Measurements from ENCODE around the gene LYPD6. TPM values are rescaled to one million over a fixed set of nuclear protein-coding genes. Genes with fewer than 3 reads are reported as not detected.

The LYPD6 gene
- total and polyA plus RNA-seq, 2 donors (not counting 1 experiment from before 2014, with no cell fraction given), result not detected

- H2AFZ ChIP-seq (ENCODE audit: insufficient read depth, low read depth, low read length, poor library complexity, severe bottlenecking), result no peak overlapping the region
- Mint-ChIP-seq H3K27ac (no peak overlapping the region), H3K27me3 (no peaks in the 10 kb centered on the region), H3K4me1 (no peaks in the 10 kb centered on the region), H3K4me3 (no peak overlapping the region), H3K9me3 (ENCODE audit: insufficient read depth) (no peaks in the 10 kb centered on the region)
- H3K9ac ChIP-seq (ENCODE audit: low read length), result no peak overlapping the region
- H3K4me1 ChIP-seq (ENCODE audit: control insufficient read depth in 2 of 2, insufficient read depth in 2 of 2, low read length in 2 of 2), result no peaks in the 10 kb centered on the region
- POLR2A ChIA-PET, result no interaction called here
- CTCF ChIA-PET, result no interaction called here
- no peaks in the 10 kb centered on the region for H4K20me1 ChIP-seq (ENCODE audit: control insufficient read depth, insufficient read depth, low read length, poor library complexity, severe bottlenecking)
- intact Hi-C loops (cut with micrococcal nuclease), result no loop called here
- no peaks in the 10 kb centered on the region for H3K79me2 ChIP-seq (ENCODE audit: control insufficient read depth, insufficient read depth, low read length)
- DNase-seq (no peak), ATAC-seq (ENCODE audit: low read depth) (no peak)
- WGBS (ENCODE audit: insufficient coverage), result no CpG with 5 or more reads among the region's 2 CpGs
- no peak overlapping the region for H3K4me3 ChIP-seq (ENCODE audit: control extremely low read depth in 1 of 5, extremely low read depth in 1 of 5, insufficient read depth in 1 of 5, low read depth in 2 of 5, low read length in 4 of 5)
- H3K9me3 ChIP-seq (ENCODE audit: control extremely low read depth in 1 of 3, control insufficient read depth in 2 of 3, insufficient read depth in 1 of 3, low read length in 2 of 3), result no peaks in the 10 kb centered on the region
- H3K4me2 ChIP-seq (replicated peaks; ENCODE audit: low read depth, low read length, poor library complexity, severe bottlenecking), result no peak overlapping the region
- no peaks in the 10 kb centered on the region for H3K27me3 ChIP-seq (replicated peaks in 1 of 4; ENCODE audit: control extremely low read depth in 1 of 4, control insufficient read depth in 3 of 4, insufficient read depth in 4 of 4, low read length in 3 of 4)
- TF ChIP-seq EZH2 (IDR thresholded peaks at IDR 0.05; ENCODE audit: borderline replicate concordance, insufficient read depth, low read depth, low read length, poor library complexity, severe bottlenecking) (no peak), CTCF (IDR thresholded peaks at IDR 0.05) (no peak)
- no peak overlapping the region for H3K27ac ChIP-seq (ENCODE audit: low read length in 2 of 2)
- H3K36me3 ChIP-seq (replicated peaks in 1 of 2; ENCODE audit: control extremely low read depth in 1 of 2, control insufficient read depth in 1 of 2, extremely low read depth in 1 of 2, insufficient read depth in 2 of 2, low read length in 1 of 2), result no peaks in the 10 kb centered on the region
These were observed 142.0 kb downstream of the LYPD6 start for GRCh38 chr2:149472413-149472812.

- DNase-seq, result no peak
- no peaks in the 10 kb centered on the region for H3K9me3 ChIP-seq (ENCODE audit: control extremely low read depth in 1 of 3, control insufficient read depth in 2 of 3, insufficient read depth in 1 of 3, low read length in 2 of 3)
- H3K4me3 ChIP-seq (ENCODE audit: control extremely low read depth in 1 of 5, extremely low read depth in 1 of 5, insufficient read depth in 1 of 5, low read depth in 2 of 5, low read length in 4 of 5), result no peak overlapping the region
- ChIA-PET POLR2A (no interaction called here), CTCF (no interaction called here)
- H3K27ac Mint-ChIP-seq, result no peak overlapping the region
- no peaks in the 10 kb centered on the region for H3K4me1 Mint-ChIP-seq
- no peak overlapping the region for H2AFZ ChIP-seq (ENCODE audit: insufficient read depth, low read depth, low read length, poor library complexity, severe bottlenecking)
- no peak overlapping the region for H3K27ac ChIP-seq (ENCODE audit: low read length in 2 of 2)
- no peaks in the 10 kb centered on the region for H3K27me3 Mint-ChIP-seq
- no peaks in the 10 kb centered on the region for H3K79me2 ChIP-seq (ENCODE audit: control insufficient read depth, insufficient read depth, low read length)
- ATAC-seq (ENCODE audit: low read depth), result no peak
- H3K4me3 Mint-ChIP-seq, result no peak overlapping the region
- H3K9me3 Mint-ChIP-seq (ENCODE audit: insufficient read depth), result no peaks in the 10 kb centered on the region
- intact Hi-C loops (cut with micrococcal nuclease), result no loop called here
- no CpG with 5 or more reads among the region's 1 CpG for WGBS (ENCODE audit: insufficient coverage)
- TF ChIP-seq CTCF (IDR thresholded peaks at IDR 0.05) (no peak), EZH2 (IDR thresholded peaks at IDR 0.05; ENCODE audit: borderline replicate concordance, insufficient read depth, low read depth, low read length, poor library complexity, severe bottlenecking) (no peak)
- no peaks in the 10 kb centered on the region for H4K20me1 ChIP-seq (ENCODE audit: control insufficient read depth, insufficient read depth, low read length, poor library complexity, severe bottlenecking)
- no peaks in the 10 kb centered on the region for H3K27me3 ChIP-seq (replicated peaks in 1 of 4; ENCODE audit: control extremely low read depth in 1 of 4, control insufficient read depth in 3 of 4, insufficient read depth in 4 of 4, low read length in 3 of 4)
- no peaks in the 10 kb centered on the region for H3K4me1 ChIP-seq (ENCODE audit: control insufficient read depth in 2 of 2, insufficient read depth in 2 of 2, low read length in 2 of 2)
- H3K9ac ChIP-seq (ENCODE audit: low read length), result no peak overlapping the region
- no peak overlapping the region for H3K4me2 ChIP-seq (replicated peaks; ENCODE audit: low read depth, low read length, poor library complexity, severe bottlenecking)
- H3K36me3 ChIP-seq (replicated peaks in 1 of 2; ENCODE audit: control extremely low read depth in 1 of 2, control insufficient read depth in 1 of 2, extremely low read depth in 1 of 2, insufficient read depth in 2 of 2, low read length in 1 of 2), result no peaks in the 10 kb centered on the region
These were observed 142.7 kb downstream of the LYPD6 start for GRCh38 chr2:149473068-149473467.
